Measurements from ENCODE around the gene AARS1.
"Not testable (repeated sequence)": the region's sequence is repeated elsewhere in the genome, so short reads cannot be mapped to it uniquely, and the experiment has no call there.

Gene AARS1

GRCh38 chr16:70223971-70224513, 65.3 kb downstream of the AARS1 start:
- FAIRE-seq = not testable (repeated sequence)

- not testable (repeated sequence) for FAIRE-seq
These were observed 66.1 kb downstream of the AARS1 start for GRCh38 chr16:70223216-70223615.

- not testable (repeated sequence) for FAIRE-seq
These were observed 66.7 kb downstream of the AARS1 start for GRCh38 chr16:70222574-70222973.

- FAIRE-seq = not testable (repeated sequence)
These were observed 70.7 kb downstream of the AARS1 start for GRCh38 chr16:70218586-70218985.

- FAIRE-seq = not testable (repeated sequence)
These were observed 82.9 kb downstream of the AARS1 start for GRCh38 chr16:70206382-70206781.

GRCh38 chr16:70204668-70205405, 84.5 kb downstream of the AARS1 start:
- FAIRE-seq = not testable (repeated sequence)

- FAIRE-seq = not testable (repeated sequence)
These were observed 85.3 kb downstream of the AARS1 start for GRCh38 chr16:70204010-70204409.

- not testable (repeated sequence) for FAIRE-seq
These were observed 85.8 kb downstream of the AARS1 start for GRCh38 chr16:70203508-70203907.
